HCT116 (cell line): ENCODE measurements around the gene KPNA5. TPM values are rescaled to one million over a fixed set of nuclear protein-coding genes. Genes with fewer than 3 reads are reported as not detected.

Experiments
- ATAC-seq: fragments of 200-7000 bp; cut with Tn5 transposase; 2 replicates; pipeline ENCODE4 v1.9.1; 2020; ENCODE audit warnings: mild to moderate bottlenecking, moderate library complexity
- BruUV-seq: library from RNA; stranded (reverse); fragments of 400-500 nt; replicated peaks from 2 replicates; lab custom pipeline; 2021; lab: Mats Ljungman, UMichigan
- CTCF ChIA-PET: fragments of 300-600 bp; sonication (Branson Sonifier 250); formaldehyde crosslinking; loops from one replicate; lab custom pipeline; 2021; ENCODE audit warnings: antibody characterized with exemption; lab: Charles Lee
- POLR2A ChIA-PET: fragments of 300-600, 350-600 bp; sonication (Branson Sonifier 250); formaldehyde crosslinking; loops from one replicate; lab custom pipeline; 2021; ENCODE audit warnings: antibody characterized with exemption; lab: Charles Lee
- RAD21 ChIA-PET, 2 experiments: fragments of 300-600 bp; sonication (Branson Sonifier 250); formaldehyde crosslinking; loops; one replicate each; lab custom pipeline; 2023; ENCODE audit warnings: low total read pairs in 2 of 2; ENCODE audit not compliant: uncharacterized antibody in 2 of 2, unreplicated experiment in 2 of 2, low non-redundant PET in 1 of 2; lab: Charles Lee
- DNase-seq: peaks from one replicate; pipeline ENCODE4 v3.0.0-alpha.2; 2010; ENCODE audit warnings: low read depth, low spot score
- H2AFZ ChIP-seq: fragments of 200-600 bp; shearing (Covaris generic), sonication (generic); 2 replicates; pipeline ENCODE4 v1.6.1; 2017; ENCODE audit warnings: low read depth, mixed run types, mixed read lengths, antibody characterized with exemption, low read length; ENCODE audit not compliant: poor library complexity, severe bottlenecking
- H3K27ac ChIP-seq: 2 replicates; pipeline ENCODE4 v1.5.1; 2012; ENCODE audit warnings: low read depth, low read length
- H3K27me3 ChIP-seq: fragments of 200-600 bp; sonication (generic); 2 replicates; pipeline ENCODE4 v1.6.1; 2016; ENCODE audit warnings: mixed run types, low read length, mixed read lengths; ENCODE audit not compliant: insufficient read depth
- H3K36me3 ChIP-seq, 2 experiments: fragments of 200-500 bp in 1 of 2; fragments of 200-600 bp in 1 of 2; sonication (Bioruptor generic) in 1 of 2; sonication (generic) in 1 of 2; 2 replicates each; pipeline versions ENCODE4 v1.5.1 to v1.6.1; 2014 to 2016; ENCODE audit warnings: low read length in 2 of 2, inconsistent platforms in 1 of 2, mixed read lengths in 1 of 2, mixed run types in 1 of 2; ENCODE audit not compliant: insufficient read depth in 2 of 2, control insufficient read depth in 1 of 2
- H3K4me1 ChIP-seq, 2 experiments: fragments of 200-600 bp in 1 of 2; sonication (generic) in 1 of 2; 2 replicates each; pipeline versions ENCODE4 v1.5.1 to v1.6.1; 2012 to 2017; ENCODE audit warnings: low read length in 2 of 2, inconsistent platforms in 1 of 2, mild to moderate bottlenecking in 1 of 2, mixed read lengths in 1 of 2, mixed run types in 1 of 2, moderate library complexity in 1 of 2; ENCODE audit not compliant: insufficient read depth in 2 of 2, control insufficient read depth in 1 of 2
- H3K4me2 ChIP-seq: fragments of 200-600 bp; sonication (generic); 2 replicates; pipeline ENCODE4 v1.6.1; 2017; ENCODE audit warnings: mixed run types, low read length, mixed read lengths
- H3K4me3 ChIP-seq, 2 experiments: fragments of 200-600 bp in 1 of 2; sonication (generic) in 1 of 2; replicated peaks in 1 of 2; 2 replicates each; pipeline ENCODE4 v1.5.1; 2011 to 2016; ENCODE audit warnings: low read length in 2 of 2, control low read depth in 1 of 2, low read depth in 1 of 2, mild to moderate bottlenecking in 1 of 2, mixed read lengths in 1 of 2, mixed run types in 1 of 2
- H3K79me2 ChIP-seq: fragments of 200-600 bp; sonication (generic); 2 replicates; pipeline ENCODE4 v1.6.1; 2017; ENCODE audit warnings: mild to moderate bottlenecking, mixed run types, low read length, moderate library complexity, mixed read lengths; ENCODE audit not compliant: insufficient read depth
- H3K9ac ChIP-seq: fragments of 200-600 bp; sonication (generic); 2 replicates; pipeline ENCODE4 v1.6.1; 2016; ENCODE audit warnings: low read length, mixed read lengths
- H3K9me2 ChIP-seq: fragments of 200-600 bp; sonication (generic), shearing (Covaris generic); 2 replicates; pipeline ENCODE4 v1.6.1; 2017; ENCODE audit warnings: mixed run types, mild to moderate bottlenecking, moderate library complexity; ENCODE audit not compliant: insufficient read depth
- H3K9me3 ChIP-seq, 2 experiments: fragments of 200-500 bp in 1 of 2; fragments of 200-600 bp in 1 of 2; sonication (Bioruptor generic) in 1 of 2; sonication (generic) in 1 of 2; 2 replicates each; pipeline ENCODE4 v1.6.1; 2014 to 2017; ENCODE audit warnings: low read length in 2 of 2, mixed read lengths in 2 of 2, inconsistent platforms in 1 of 2, low read depth in 1 of 2, mild to moderate bottlenecking in 1 of 2, mixed run types in 1 of 2, moderate library complexity in 1 of 2; ENCODE audit not compliant: control insufficient read depth in 1 of 2, insufficient read depth in 1 of 2
- H4K20me1 ChIP-seq: fragments of 200-600 bp; sonication (generic), shearing (Covaris generic); 2 replicates; pipeline ENCODE4 v1.6.1; 2017; ENCODE audit warnings: mixed run types, mild to moderate bottlenecking, moderate library complexity; ENCODE audit not compliant: insufficient read depth
- CBX3 ChIP-seq: IDR thresholded peaks from 2 replicates; pipeline ENCODE4 v1.6.1; 2012; ENCODE audit warnings: low read depth
- CEBPB ChIP-seq: IDR thresholded peaks from 2 replicates; pipeline ENCODE4 v1.6.1; 2012; ENCODE audit warnings: low read depth
- EGR1 ChIP-seq: IDR thresholded peaks from 2 replicates; pipeline ENCODE4 v1.6.1; 2012; ENCODE audit warnings: low read depth
- EZH2 ChIP-seq: fragments of 200-600 bp; sonication (generic); IDR thresholded peaks from 2 replicates; pipeline ENCODE4 v1.6.1; 2017; ENCODE audit warnings: antibody characterized with exemption, mixed run types
- EZH2phosphoT487 ChIP-seq: fragments of 200-600 bp; IDR thresholded peaks from 2 replicates; pipeline ENCODE4 v1.6.1; 2018; ENCODE audit warnings: antibody characterized with exemption, borderline replicate concordance
- FOSL1 ChIP-seq: IDR thresholded peaks from 2 replicates; pipeline ENCODE4 v1.6.1; 2012; ENCODE audit warnings: low read depth
- JUND ChIP-seq: IDR thresholded peaks from 2 replicates; pipeline ENCODE4 v1.6.1; 2012
- POLR2A ChIP-seq: IDR thresholded peaks from 2 replicates; pipeline ENCODE4 v1.7.0; 2011; ENCODE audit warnings: borderline replicate concordance; ENCODE audit not compliant: insufficient read depth, insufficient read length; ENCODE audit errors: extremely low read depth
- SP1 ChIP-seq: IDR thresholded peaks from 2 replicates; pipeline ENCODE4 v1.6.1; 2012; ENCODE audit warnings: low read depth
- ZFX ChIP-seq: fragments of 450-650 bp; IDR thresholded peaks from 2 replicates; pipeline ENCODE4 v1.6.1; 2017
- intact Hi-C: fragments of 100-400 bp; cut with micrococcal nuclease; formaldehyde crosslinking; loops from 2 replicates; pipeline ENCODE4 v1.10.0; 2022
- total RNA-seq: library from RNA; stranded (reverse); gene quantifications from one replicate; pipeline ENCODE4 v1.2.1, GENCODE V29; 2021; ENCODE audit not compliant: unreplicated experiment
- TF ChIP-seq, protein P1 (sequence below): IDR thresholded peaks from 2 replicates; pipeline ENCODE4 v1.6.1; 2012
- TF ChIP-seq, protein P2 (sequence below): IDR thresholded peaks from 2 replicates; pipeline ENCODE4 v1.6.1; 2012; ENCODE audit warnings: low read depth
- TF ChIP-seq, protein P3 (sequence below): IDR thresholded peaks from 2 replicates; pipeline ENCODE4 v1.6.1; 2012

Gene KPNA5
- total RNA-seq, 1 experiment from 2014 or later = 9.8 TPM

DNA sequence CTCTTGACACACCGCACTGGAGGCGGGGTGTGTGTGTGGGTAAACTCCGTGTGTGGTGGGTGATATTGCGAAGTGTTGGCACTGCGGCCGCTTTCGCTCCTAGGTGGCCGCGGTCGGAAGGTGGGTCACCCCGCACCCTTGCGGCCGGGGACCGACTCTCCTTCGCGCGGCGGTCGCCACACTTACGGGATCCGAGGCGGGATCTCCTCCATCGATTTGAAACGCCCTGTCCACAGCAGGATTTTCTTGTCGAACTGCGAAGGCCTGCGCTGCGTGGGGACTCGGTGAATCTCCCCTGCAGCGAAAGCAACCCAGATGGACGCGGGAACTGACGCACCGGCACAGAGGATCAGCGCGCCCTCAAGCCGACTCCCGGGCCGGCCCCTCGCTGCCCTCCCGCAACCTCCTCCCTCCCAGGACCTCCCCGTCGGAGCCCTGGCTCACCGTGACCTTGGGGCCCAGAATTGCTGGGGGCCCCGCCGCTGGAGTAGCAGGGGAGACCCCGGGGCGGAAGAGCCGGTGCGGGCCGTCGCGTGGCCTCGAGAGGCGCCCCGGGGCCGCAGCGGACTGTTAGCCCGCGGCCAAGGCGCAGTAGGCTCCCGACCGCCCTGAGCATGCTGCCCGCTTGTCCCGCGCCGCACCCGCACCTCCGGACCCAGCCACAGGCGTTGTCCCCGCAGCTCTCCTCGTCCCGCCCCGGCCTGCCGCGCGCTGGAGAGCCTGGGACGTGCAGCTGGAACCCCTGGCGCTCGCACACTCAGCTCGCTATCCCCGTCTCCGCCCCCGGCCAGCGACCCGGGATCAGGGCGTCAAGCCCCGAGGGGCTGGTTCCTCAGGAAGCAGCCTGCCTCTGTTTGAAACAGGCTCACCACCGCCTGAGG, 84.2 kb downstream of the KPNA5 start, which contains the start of gene FAM162B:
TSS of gene FAM162B (minus strand) at position 759 of the 881 bp plus-strand sequence. CDS start at position 616, 143 bp downstream.
- H3K4me3 ChIP-seq = no peak within 1 kb of the TSS
- TF ChIP-seq POLR2A (no peak), JUND (no peak), FOSL1 (no peak), CBX3 (no peak)
- TF ChIP-seq, protein P1, sequence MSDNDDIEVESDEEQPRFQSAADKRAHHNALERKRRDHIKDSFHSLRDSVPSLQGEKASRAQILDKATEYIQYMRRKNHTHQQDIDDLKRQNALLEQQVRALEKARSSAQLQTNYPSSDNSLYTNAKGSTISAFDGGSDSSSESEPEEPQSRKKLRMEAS = no peak
- no peak within 1 kb of the TSS for H2AFZ ChIP-seq
- no peak within 1 kb of the TSS for H3K4me2 ChIP-seq
- CTCF ChIA-PET = no interaction called here
- DNase-seq = no peak
- H3K9ac ChIP-seq = no peak within 1 kb of the TSS
- no peak within 1 kb of the TSS for H3K27ac ChIP-seq
- no peaks in the 10 kb centered on the region for H3K4me1 ChIP-seq
- H3K9me3 ChIP-seq = no peaks in the 10 kb centered on the region
- POLR2A ChIA-PET = no interaction called here
- intact Hi-C loops = no loop called here
- H3K9me2 ChIP-seq = no peaks in the 10 kb centered on the region
- no peak for ATAC-seq
- H3K27me3 ChIP-seq = no peaks in the 10 kb centered on the region
- H3K36me3 ChIP-seq = no peaks in the 10 kb centered on the region
- H4K20me1 ChIP-seq = no peaks in the 10 kb centered on the region
- RAD21 ChIA-PET = no interaction called here
- no TSS peak for BruUV-seq
- H3K79me2 ChIP-seq = no peaks in the 10 kb centered on the region

DNA sequence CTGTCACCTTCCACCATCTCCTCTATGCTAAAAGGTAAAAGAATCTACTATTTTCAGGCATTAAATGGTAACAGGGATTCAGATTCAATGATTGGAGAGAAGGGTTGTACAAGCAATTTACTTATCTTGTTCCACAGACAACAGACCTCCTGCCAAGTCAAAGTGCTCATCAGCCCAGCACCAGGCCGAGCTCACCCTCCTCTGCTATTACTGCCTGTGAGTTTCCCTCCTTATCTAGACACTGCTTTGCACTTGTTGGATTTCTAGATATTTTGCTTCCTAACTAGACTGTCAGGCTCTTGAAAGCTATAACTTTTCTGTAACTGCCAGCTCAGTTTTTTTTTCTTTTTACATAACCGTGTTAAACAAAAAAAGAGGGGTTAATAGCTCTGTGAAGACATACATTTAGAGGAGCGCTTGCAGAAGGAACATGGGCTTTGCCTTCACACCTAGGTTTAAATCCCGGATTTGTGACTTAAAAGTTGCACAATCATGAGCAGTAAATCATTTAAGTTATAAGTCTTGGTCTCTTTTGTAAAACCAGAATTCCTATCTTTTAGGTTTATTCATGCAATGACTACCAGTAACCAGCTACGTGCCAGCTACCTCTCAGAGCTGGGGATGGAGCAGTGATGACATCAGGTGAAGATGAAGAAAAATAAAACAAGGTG, 85.6 kb downstream of the KPNA5 start:
- Histone ChIP-seq H3K27ac (no peak overlapping the region), H3K4me3 (no peak overlapping the region), H3K36me3 (no peaks in the 10 kb centered on the region), H2AFZ (no peak overlapping the region), H3K9me2 (no peaks in the 10 kb centered on the region), H3K27me3 (no peaks in the 10 kb centered on the region), H4K20me1 (no peaks in the 10 kb centered on the region), H3K9me3 (no peaks in the 10 kb centered on the region), H3K9ac (no peak overlapping the region), H3K4me2 (no peak overlapping the region), H3K4me1 (no peaks in the 10 kb centered on the region), H3K79me2 (no peaks in the 10 kb centered on the region)
- ChIA-PET POLR2A (no interaction called here), CTCF (no interaction called here), RAD21 (no interaction called here)
- no TSS peak for BruUV-seq
- no peak for ATAC-seq
- DNase-seq = no peak
- intact Hi-C loops = no loop called here
- TF ChIP-seq SP1 (no peak), ZFX (no peak), FOSL1 (no peak), CEBPB (no peak), EZH2phosphoT487 (no peak), EZH2 (no peak), EGR1 (no peak), JUND (no peak)
- TF ChIP-seq, protein P1 = no peak
- TF ChIP-seq, protein P2, sequence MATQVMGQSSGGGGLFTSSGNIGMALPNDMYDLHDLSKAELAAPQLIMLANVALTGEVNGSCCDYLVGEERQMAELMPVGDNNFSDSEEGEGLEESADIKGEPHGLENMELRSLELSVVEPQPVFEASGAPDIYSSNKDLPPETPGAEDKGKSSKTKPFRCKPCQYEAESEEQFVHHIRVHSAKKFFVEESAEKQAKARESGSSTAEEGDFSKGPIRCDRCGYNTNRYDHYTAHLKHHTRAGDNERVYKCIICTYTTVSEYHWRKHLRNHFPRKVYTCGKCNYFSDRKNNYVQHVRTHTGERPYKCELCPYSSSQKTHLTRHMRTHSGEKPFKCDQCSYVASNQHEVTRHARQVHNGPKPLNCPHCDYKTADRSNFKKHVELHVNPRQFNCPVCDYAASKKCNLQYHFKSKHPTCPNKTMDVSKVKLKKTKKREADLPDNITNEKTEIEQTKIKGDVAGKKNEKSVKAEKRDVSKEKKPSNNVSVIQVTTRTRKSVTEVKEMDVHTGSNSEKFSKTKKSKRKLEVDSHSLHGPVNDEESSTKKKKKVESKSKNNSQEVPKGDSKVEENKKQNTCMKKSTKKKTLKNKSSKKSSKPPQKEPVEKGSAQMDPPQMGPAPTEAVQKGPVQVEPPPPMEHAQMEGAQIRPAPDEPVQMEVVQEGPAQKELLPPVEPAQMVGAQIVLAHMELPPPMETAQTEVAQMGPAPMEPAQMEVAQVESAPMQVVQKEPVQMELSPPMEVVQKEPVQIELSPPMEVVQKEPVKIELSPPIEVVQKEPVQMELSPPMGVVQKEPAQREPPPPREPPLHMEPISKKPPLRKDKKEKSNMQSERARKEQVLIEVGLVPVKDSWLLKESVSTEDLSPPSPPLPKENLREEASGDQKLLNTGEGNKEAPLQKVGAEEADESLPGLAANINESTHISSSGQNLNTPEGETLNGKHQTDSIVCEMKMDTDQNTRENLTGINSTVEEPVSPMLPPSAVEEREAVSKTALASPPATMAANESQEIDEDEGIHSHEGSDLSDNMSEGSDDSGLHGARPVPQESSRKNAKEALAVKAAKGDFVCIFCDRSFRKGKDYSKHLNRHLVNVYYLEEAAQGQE = no peak
- TF ChIP-seq, protein P3, sequence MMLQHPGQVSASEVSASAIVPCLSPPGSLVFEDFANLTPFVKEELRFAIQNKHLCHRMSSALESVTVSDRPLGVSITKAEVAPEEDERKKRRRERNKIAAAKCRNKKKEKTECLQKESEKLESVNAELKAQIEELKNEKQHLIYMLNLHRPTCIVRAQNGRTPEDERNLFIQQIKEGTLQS = no peak
